SK-N-SH treated with all-trans-retinoic acid at 6 μM for 48 hours (cell line): ENCODE data around the gene PHF2.

Source experiments
- ATAC-seq: fragments of 200-7000 bp; cut with Tn5 transposase; 3 replicates; pipeline ENCODE4 v1.9.1; 2020; ENCODE audit warnings: mild to moderate bottlenecking, moderate library complexity
- BACH2 ChIP-seq: fragments of 250-450 bp; sonication (Bioruptor Pico); IDR thresholded peaks from 2 replicates; pipeline ENCODE4 v1.9.0; 2021; ENCODE audit warnings: mild to moderate bottlenecking, borderline replicate concordance
- CREB5 ChIP-seq: fragments of 250-450 bp; sonication (Bioruptor Pico); IDR thresholded peaks from 2 replicates; pipeline ENCODE4 v1.5.1; 2020; ENCODE audit warnings: low read depth, mild to moderate bottlenecking, moderate library complexity
- CSDC2 ChIP-seq: fragments of 250-450 bp; sonication (Bioruptor Pico); IDR thresholded peaks from 2 replicates; pipeline ENCODE4 v1.5.0; 2020; ENCODE audit warnings: mild to moderate bottlenecking, moderate library complexity
- CSRNP3 ChIP-seq: fragments of 250-450 bp; sonication (Bioruptor Pico); IDR thresholded peaks from 2 replicates; pipeline ENCODE4 v1.5.1; 2021; ENCODE audit warnings: mild to moderate bottlenecking, moderate library complexity
- ESRRG ChIP-seq: fragments of 250-450 bp; sonication (Bioruptor Pico); IDR thresholded peaks from 2 replicates; pipeline ENCODE4 v1.6.1; 2021; ENCODE audit warnings: mild to moderate bottlenecking
- GLIS3 ChIP-seq: fragments of 250-450 bp; sonication (Bioruptor Pico); IDR thresholded peaks from 2 replicates; pipeline ENCODE4 v1.5.0; 2020; ENCODE audit warnings: mild to moderate bottlenecking, moderate library complexity
- ISL1 ChIP-seq: fragments of 250-450 bp; sonication (Bioruptor Pico); IDR thresholded peaks from 2 replicates; pipeline ENCODE4 v2.1.2; 2022; ENCODE audit warnings: mild to moderate bottlenecking, moderate library complexity
- OSR1 ChIP-seq: fragments of 250-450 bp; sonication (Bioruptor Pico); IDR thresholded peaks from 2 replicates; pipeline ENCODE4 v1.8.0; 2022; ENCODE audit warnings: moderate library complexity, mild to moderate bottlenecking, inconsistent platforms
- PATZ1 ChIP-seq: fragments of 250-450 bp; sonication (Bioruptor Pico); IDR thresholded peaks from 2 replicates; pipeline ENCODE4 v1.8.0; 2020; ENCODE audit warnings: mild to moderate bottlenecking, moderate library complexity, borderline replicate concordance
- POU6F1 ChIP-seq: fragments of 250-450 bp; sonication (Bioruptor Pico); IDR thresholded peaks from 2 replicates; pipeline ENCODE4 v1.8.0; 2021; ENCODE audit warnings: low read depth, mild to moderate bottlenecking, moderate library complexity, borderline replicate concordance
- PPARA ChIP-seq: fragments of 250-450 bp; sonication (Bioruptor Pico); IDR thresholded peaks from 2 replicates; pipeline ENCODE4 v1.5.0; 2020; ENCODE audit warnings: mild to moderate bottlenecking, borderline replicate concordance
- RARB ChIP-seq: fragments of 250-450 bp; sonication (Bioruptor Pico); IDR thresholded peaks from 2 replicates; pipeline ENCODE4 v1.8.0; 2021; ENCODE audit warnings: mild to moderate bottlenecking, moderate library complexity
- TCF4 ChIP-seq: fragments of 250-450 bp; sonication (Bioruptor Pico); IDR thresholded peaks from 2 replicates; pipeline ENCODE4 v1.8.0; 2021; ENCODE audit warnings: mild to moderate bottlenecking, moderate library complexity, borderline replicate concordance
- TOX ChIP-seq: fragments of 250-450 bp; sonication (Bioruptor Pico); IDR thresholded peaks from 2 replicates; pipeline ENCODE4 v1.8.0; 2021; ENCODE audit warnings: mild to moderate bottlenecking, moderate library complexity, borderline replicate concordance
- TSHZ2 ChIP-seq: fragments of 250-450 bp; sonication (Bioruptor Pico); IDR thresholded peaks from 2 replicates; pipeline ENCODE4 v1.5.0; 2020; ENCODE audit warnings: mild to moderate bottlenecking, moderate library complexity
- ZC3H10 ChIP-seq: fragments of 250-450 bp; sonication (Bioruptor Pico); IDR thresholded peaks from 2 replicates; pipeline ENCODE4 v1.5.1; 2021; ENCODE audit warnings: mild to moderate bottlenecking, moderate library complexity
- ZFP3 ChIP-seq: fragments of 250-450 bp; sonication (Bioruptor Pico); IDR thresholded peaks from 2 replicates; pipeline ENCODE4 v1.5.0; 2020; ENCODE audit warnings: mild to moderate bottlenecking, moderate library complexity
- ZFP30 ChIP-seq: fragments of 450-650 bp; formaldehyde crosslinking; IDR thresholded peaks from 2 replicates; pipeline ENCODE4 v1.5.0; 2022; ENCODE audit warnings: mild to moderate bottlenecking, moderate library complexity
- ZNF565 ChIP-seq: fragments of 450-650 bp; formaldehyde crosslinking; conservative IDR thresholded peaks from 2 replicates; pipeline ENCODE4 v1.5.0; 2020; ENCODE audit warnings: low read depth, mild to moderate bottlenecking, moderate library complexity
- ZNF70 ChIP-seq: fragments of 450-650 bp; formaldehyde crosslinking; IDR thresholded peaks from 2 replicates; pipeline ENCODE4 v1.5.0; 2020; ENCODE audit warnings: mild to moderate bottlenecking, moderate library complexity
- ZNF8 ChIP-seq: fragments of 450-650 bp; formaldehyde crosslinking; IDR thresholded peaks from 2 replicates; pipeline ENCODE4 v1.5.0; 2020; ENCODE audit warnings: mild to moderate bottlenecking, moderate library complexity

Gene PHF2

GRCh38 chr9:93568169-93568568, 8.2 kb upstream of the PHF2 start:
- TF ChIP-seq OSR1 (CRISPR knock-in tag) (no peak), ZC3H10 (CRISPR knock-in tag) (no peak)
- ATAC-seq: no peak

- TF ChIP-seq CSDC2: no peak
- TF ChIP-seq POU6F1: no peak
- no peak for TF ChIP-seq ZNF70 (CRISPR knock-in tag)
- TF ChIP-seq ZFP3 (CRISPR knock-in tag): no peak
- no peak for TF ChIP-seq CSRNP3 (CRISPR knock-in tag)
- TF ChIP-seq ISL1 (CRISPR knock-in tag): no peak
- no peak for TF ChIP-seq ZNF565 (CRISPR knock-in tag)
- TF ChIP-seq PATZ1 (CRISPR knock-in tag): no peak
- no peak for TF ChIP-seq OSR1 (CRISPR knock-in tag)
- no peak for TF ChIP-seq ZFP30 (CRISPR knock-in tag)
- TF ChIP-seq RARB: no peak
- no peak for TF ChIP-seq TSHZ2 (CRISPR knock-in tag)
- TF ChIP-seq, all 23 proteins: peak for 0
Observed at GRCh38 chr9:93569621-93570174, 6.7 kb upstream of the PHF2 start.

GRCh38 chr9:93572221-93572620, 4.2 kb upstream of the PHF2 start:
- no peak for ATAC-seq
- TF ChIP-seq ESRRG (CRISPR knock-in tag): no peak
- TF ChIP-seq GLIS3 (CRISPR knock-in tag): no peak
- TF ChIP-seq ZNF70 (CRISPR knock-in tag): no peak
- TF ChIP-seq CREB5 (CRISPR knock-in tag): no peak
- TF ChIP-seq POU6F1: no peak
- TF ChIP-seq BACH2 (CRISPR knock-in tag): no peak
- no peak for TF ChIP-seq PPARA (CRISPR knock-in tag)
- TF ChIP-seq OSR1 (CRISPR knock-in tag): no peak
- no peak for TF ChIP-seq ZNF8 (CRISPR knock-in tag)
- TF ChIP-seq TOX: no peak
- no peak for TF ChIP-seq TSHZ2 (CRISPR knock-in tag)
- no peak for TF ChIP-seq PATZ1 (CRISPR knock-in tag)
- no peak for TF ChIP-seq TCF4 (CRISPR knock-in tag)
- TF ChIP-seq ISL1 (CRISPR knock-in tag): no peak
- TF ChIP-seq ZNF565 (CRISPR knock-in tag): no peak

More at GRCh38 chr9:93569621-93570174, 6.7 kb upstream of the PHF2 start:
- no peak for ATAC-seq
